GM19193 (cell line): ENCODE results near the gene AGBL4.

Source experiments
- POLR2A ChIP-seq: IDR thresholded peaks from 4 replicates; pipeline ENCODE4 v1.6.1; 2011; ENCODE audit not compliant: insufficient read depth, insufficient read length; ENCODE audit errors: extremely low read depth

The AGBL4 gene

DNA sequence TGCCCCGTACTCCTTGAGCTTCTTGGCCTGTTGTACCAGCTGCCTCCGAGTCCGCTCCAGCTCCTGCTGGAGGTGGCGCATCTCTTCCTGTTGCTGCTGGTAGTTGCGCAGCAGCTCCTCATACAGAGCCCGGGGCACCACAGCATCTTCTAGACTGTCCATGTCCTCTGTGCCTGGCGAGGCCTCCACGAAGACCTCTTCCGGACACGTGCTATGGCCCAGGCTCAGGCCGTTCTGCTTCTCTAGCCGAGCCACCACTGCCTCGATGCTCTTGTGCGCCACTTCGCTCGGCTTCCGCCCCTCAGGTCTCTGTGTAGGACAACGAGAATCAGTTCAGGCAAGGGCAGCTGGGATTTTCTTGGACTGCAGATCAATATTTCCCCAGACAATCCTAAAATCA, 1264.8 kb downstream of the AGBL4 start:
- TF ChIP-seq POLR2A, result no peak

DNA sequence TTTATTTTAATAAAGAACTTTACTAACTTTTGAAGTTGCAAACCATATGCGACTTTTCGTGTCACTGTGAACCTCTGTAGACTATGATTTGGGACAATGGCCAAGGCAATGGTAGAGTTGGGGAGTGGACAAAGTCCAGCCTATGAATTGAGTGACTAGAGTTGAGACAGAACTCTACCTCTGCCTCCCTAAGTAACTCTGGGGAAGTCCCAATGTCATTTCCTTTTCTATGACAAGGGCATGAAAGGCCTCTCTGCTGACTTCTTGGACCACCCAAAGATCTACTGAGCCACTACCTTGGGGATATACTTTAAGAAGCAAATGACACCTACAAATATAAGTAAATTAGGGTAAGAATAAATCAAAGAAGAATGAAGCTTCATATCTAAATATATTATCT, 1266.4 kb downstream of the AGBL4 start:
- TF ChIP-seq POLR2A, result no peak

DNA sequence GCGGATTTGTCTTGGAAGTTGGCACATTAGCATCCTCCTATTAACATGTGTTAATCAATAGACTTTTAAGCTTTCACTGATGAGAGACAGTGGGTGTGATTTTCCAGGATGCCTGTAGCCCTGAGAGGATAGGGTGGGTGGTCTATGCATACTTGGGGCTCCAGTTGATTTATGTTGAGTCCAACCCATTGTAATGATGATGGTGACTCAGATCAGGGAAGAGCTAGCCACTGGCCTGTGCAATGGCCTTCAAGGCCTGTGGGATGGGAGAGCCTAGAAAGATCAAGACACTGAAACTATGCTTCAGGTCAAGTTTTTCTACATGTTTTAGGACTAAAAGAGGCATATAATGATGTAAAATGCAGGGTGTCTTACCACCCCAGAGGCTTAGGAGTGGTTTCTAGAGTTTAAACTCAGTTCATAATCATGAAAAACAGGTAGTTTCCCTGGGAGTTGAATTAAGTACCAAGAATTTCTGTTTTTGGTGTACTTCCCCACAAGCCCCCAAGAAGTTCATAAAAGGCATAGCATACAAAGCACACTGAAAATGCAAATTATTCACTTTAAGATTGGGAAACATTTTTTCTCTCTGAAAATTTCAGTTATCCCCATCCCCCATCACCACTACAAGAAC, 1267.0 kb downstream of the AGBL4 start:
- no peak for TF ChIP-seq POLR2A

DNA sequence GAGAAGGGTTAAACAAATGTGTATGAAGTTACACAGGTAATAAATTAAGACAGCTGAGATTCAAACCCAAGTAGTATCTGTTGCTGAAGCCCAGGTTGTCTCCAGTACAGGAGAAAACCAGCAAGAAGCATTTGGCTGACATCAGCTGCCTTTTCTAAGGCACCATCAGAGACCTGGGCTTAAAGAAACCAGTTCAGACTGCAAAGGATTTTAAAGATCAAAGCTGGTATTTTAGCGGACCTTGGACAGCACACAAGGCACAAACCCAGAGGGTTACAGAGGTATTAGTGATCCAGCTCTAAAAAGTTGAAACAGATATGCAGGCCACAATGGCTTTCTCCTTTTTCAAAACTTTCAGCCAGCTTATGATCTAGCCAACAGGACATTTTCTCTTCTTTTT, 1270.5 kb downstream of the AGBL4 start:
- no peak for TF ChIP-seq POLR2A

DNA sequence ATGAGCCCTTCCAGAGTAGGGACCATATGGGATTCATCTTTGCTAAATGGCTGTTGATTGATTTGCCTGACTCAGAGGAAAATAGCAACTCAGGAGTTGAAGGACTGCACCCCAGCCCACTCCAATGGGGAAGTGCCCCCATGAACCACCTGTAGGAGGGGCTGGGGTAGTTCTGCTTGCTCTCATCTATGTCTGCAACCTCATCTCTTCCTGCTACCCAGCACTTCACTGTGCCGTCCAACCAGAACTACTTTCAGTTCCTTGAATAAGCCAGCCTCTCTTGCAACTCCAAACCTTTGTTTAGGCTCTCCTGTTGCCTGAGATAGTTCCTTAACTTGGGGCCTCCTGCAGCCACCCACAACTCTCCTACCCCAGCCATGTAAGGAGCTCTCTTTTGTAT, 1273.6 kb downstream of the AGBL4 start:
- TF ChIP-seq POLR2A, result no peak

DNA sequence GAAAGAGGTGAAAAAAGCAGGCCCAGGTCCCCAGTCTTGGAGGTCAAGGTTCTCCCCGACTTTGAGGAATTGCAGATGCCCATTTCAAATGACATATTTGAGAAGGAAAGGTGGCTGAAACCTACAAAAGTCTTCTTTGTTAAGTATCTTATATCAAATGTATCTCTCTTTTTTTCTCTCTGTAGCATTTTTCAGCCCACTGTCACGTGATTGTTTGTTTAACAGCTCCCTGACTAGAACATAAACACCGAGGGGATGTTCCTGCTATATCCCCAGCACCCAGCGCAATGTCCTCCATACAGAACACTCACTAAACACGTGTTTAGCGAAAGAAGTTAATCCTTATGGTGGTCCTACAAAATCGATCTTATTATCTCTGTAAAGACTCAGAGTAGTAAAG, 1274.7 kb downstream of the AGBL4 start:
- no peak for TF ChIP-seq POLR2A

DNA sequence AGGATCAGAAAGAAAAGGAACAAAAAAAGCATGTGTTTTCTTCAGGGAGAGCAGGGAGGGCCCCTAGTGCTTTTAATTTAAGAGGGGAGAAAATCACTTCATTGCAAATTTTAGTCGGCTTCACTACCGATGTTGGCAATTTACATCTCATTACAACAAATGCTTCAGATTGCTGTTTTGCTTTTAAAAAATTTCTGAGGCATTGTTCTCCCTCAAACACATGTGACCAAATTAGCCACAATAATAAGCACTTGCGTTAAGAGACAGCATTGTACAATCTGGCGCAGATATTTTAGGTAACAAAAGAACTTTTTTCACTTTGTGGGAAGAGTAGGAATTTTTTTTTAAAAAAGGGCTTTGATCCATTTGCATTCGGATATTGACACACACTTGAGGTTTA, 1276.8 kb downstream of the AGBL4 start:
- TF ChIP-seq POLR2A, result no peak

DNA sequence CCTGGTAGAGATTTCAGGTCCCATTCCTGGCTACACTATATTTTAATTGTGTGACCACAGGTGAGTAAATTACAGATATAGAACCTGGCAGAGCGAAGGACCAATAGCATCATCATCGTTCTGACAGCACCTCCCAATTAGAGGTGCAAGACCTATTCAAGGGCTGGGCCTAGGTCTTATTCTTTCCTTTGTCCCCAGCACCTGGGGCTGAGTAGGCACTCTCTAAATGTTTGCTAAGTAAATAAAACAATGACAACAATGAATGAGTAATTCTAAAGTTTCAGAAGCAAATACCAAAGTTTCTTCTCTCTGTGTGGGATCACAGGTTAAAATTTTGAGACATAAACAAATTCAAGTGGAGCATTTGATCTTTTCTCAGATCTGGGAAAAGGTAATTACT, 1279.7 kb downstream of the AGBL4 start:
- no peak for TF ChIP-seq POLR2A

DNA sequence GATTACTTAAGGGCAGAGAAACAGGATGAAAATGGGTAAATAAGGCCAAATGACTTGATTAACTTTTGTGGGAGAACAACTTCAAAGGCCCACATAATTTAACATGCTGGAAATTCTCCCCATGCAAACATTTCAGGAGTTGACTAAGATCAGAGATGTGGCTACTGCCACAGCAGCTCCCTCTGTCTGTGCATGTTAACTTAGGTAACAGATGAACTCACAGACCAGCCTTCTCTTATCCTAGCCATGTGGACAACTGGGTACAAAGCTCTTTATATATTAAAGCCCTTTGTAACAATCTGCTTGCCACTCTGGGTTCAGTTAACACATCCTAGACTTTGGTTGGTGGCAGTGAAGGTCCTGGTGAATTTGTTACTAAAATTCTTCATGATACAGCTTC, 1280.3 kb downstream of the AGBL4 start:
- TF ChIP-seq POLR2A, result no peak

DNA sequence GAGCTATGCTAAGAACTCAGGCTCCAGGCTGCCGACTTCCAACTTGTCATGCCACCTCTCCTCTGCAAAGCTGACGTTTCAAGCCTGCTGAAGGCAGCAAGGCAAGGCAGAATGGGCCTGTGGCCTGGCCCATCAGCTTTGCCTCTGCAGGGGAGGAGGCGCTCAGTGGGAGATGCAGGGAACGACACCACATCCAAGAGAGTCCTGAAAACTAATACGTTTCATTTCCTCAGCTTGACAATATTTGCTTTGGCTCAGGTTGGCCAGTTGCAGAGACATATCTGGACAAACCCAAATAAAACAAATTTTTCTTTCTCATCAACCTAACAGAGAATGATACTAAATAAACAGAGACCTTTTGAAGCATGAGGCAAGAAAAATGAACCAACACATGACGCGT, 1282.4 kb downstream of the AGBL4 start:
- no peak for TF ChIP-seq POLR2A

DNA sequence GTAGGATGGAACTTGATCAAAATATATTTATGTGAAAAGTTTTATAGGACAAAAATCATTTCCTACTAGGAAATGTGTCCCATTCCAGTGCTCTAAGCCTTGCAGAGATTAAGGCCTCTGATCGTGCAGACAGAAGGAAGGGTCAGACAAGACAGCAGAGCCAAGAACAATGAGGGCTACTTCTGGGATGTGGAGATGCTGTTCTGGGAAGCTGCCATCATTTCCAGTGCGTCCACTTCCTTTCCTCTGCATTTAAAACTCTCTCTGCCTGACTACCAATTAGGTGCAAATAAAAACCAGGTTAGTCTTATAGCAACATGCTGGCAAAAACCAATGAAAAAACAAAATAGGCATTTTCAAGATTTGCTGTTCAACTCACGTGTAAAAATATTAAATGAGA, 1283.1 kb downstream of the AGBL4 start:
- TF ChIP-seq POLR2A, result no peak

DNA sequence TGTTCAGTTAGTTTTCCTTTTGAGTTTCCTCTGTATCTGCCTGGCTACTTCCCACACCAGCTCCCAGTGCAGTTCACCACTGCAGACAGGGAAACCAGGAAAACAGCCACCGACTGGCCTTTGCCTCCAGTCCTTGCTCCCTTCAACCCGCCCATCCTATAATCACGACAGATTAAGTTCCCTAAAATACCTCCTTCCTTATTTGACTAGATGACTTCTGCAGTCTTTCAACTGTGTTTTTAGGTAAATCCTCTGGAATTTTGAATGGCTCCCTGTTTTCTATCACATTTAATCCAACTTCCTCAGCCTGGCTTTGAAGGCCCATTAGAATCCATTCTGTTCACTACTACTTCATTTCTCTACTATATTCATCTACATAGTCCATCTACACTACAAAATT, 1284.7 kb downstream of the AGBL4 start:
- no peak for TF ChIP-seq POLR2A

DNA sequence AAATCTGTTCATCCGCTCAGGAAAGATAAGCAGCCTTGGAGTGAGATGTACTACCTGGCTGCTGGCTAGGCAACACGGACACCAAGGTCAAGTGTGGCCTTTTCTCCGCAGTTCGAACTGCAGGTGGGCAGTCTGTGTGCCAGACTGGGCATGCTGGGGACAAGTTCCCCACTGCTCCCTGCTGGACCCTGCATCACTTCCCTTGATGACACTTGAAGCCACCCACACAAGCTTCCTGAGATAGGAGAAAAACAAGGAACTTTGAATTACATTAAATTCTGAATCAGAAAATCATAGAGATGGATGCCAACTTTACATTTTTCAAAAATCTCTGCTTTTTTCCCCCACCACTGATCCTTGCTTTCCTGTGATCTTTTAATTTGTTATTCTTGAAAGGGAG, 1285.4 kb downstream of the AGBL4 start:
- no peak for TF ChIP-seq POLR2A

DNA sequence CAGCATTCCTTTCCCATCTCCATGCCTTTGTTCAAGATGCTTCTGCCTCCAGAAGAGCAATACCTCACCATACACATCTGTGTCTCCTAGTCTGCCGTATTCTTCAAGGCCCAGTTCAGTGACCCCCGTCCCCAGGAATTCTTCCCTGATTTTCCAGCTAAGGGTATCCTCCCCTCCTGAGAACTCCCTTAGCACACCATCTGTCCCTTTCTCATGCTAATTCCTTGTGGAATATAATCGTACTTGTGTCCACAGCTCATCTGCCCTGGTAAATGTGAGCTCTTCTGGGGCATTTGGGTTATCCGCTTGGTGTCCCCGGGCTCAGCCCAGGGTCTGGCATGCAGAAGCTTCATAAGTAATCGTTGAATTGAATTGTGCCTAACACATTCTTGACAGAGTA, 1288.0 kb downstream of the AGBL4 start:
- no peak for TF ChIP-seq POLR2A

DNA sequence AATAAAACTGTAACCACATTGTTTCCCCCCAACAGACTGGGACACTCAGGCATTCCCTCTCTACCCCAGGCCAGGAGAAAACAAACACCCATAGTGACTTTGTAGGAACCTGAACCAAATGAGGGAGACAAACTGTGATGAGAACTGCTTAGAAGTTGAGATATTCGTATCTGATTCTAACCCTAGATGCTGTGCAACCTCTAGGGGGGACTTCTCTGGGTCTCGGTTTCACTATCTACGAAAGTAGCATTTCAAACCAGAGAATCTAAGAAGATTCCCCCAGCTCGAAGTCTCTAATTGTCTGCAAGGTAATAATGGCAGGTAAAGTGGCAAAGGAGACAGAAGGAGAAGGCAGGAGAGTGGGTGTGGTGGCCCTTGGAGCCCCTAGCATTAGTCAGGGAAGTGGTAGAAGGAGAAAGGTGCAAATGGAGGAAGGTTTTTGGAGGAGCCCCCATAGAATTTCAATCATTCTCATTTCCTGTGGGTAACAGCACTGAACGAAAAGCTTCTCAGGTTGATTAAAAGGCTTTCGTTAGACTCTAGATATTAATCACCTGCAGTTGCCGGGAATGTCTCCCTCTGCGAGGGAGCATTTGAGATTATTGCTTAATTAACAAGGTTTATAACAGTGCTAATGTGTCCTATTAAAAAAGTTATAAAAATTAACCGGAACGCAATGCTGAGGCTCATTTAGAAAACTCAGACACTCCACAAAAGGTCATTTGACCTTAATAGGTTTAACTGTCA, 1293.4 kb downstream of the AGBL4 start:
- no peak for TF ChIP-seq POLR2A

DNA sequence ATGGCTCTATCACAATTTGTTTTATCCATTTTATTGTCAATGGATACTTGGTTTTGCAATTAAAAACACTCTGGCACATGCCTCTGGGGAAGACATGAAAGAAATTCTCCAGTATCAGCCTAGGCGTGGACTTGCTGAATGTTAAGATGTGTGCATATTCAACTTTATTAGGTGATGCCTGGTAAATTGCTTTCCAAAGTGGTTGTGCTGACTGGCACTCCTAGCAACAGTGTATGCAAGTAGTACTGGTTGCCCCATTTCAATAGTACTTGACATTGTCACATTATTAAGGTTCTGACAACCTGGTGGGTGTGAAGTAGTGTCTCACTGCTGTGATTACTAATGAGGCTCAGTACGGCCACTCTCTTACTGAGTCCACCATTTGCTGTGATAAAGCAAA, 1295.2 kb downstream of the AGBL4 start:
- no peak for TF ChIP-seq POLR2A

DNA sequence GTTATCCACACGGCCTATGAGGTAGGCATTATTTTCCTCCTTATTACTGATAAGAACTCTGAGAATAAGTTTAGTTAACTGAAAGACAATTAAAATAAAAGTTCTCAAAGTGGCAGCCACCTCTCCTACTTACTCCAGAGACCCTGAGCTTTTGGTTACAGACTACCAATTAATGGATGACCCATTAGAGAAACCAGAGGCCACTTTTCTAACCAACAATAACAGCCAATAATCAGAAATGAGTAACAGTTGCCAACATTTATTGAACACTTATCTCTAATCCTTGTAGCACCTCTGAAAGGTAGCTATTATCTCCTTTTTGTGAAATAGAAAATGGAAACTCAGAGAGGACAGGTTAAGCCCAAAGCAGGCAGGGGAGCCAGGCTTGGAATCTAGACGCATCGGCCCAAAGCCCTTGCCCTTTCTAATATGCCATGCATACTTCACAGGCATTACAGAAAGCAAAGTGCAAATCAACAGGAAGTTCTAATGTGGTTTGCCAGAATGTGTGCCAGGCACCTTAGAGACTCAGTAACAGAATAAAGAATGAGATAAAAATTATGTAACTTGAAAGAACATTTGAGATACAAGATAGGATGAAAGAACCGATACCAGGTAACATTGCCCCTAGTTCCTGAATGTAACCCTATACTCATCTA, 1297.1 kb downstream of the AGBL4 start:
- TF ChIP-seq POLR2A, result no peak

DNA sequence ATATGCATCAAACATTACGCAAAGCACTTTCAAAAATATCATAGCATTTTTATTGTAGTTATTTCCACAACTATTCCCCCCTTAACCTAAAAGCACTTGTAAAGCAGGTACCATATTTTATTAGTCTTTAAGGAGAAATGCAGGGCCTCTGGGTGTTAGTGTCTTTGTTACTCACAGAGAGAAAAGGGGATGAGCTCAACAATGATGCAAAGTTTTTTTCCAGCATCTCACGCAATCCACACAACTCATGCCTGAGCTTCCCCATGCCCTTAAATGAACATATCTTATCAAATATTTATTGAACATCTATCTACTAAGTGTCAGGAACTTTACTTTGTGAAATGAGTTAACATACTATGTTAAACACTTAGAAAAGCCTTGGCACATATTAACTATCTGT, 1297.6 kb downstream of the AGBL4 start:
- TF ChIP-seq POLR2A, result no peak
